H1 (cell line): ENCODE results near the gene REPS2. TPM values are rescaled to one million over a fixed set of nuclear protein-coding genes. Genes with fewer than 3 reads are reported as not detected.

ENCODE experiments used
- CTCF ChIA-PET: fragments of 300-600 bp; sonication (Branson Sonifier 250); formaldehyde crosslinking; loops from one replicate; lab custom pipeline; 2021; ENCODE audit not compliant: partially characterized antibody; lab: Charles Lee
- POLR2A ChIA-PET: fragments of 300-600 bp; sonication (Branson Sonifier 250); formaldehyde crosslinking; loops from one replicate; lab custom pipeline; 2021; ENCODE audit warnings: inconsistent platforms; ENCODE audit not compliant: partially characterized antibody; lab: Charles Lee
- DNase-seq, 2 experiments: peaks; one replicate each; pipeline versions ENCODE4 v3.0.0 to v3.0.0-alpha.2; 2010 to 2022; ENCODE audit warnings: low spot score in 2 of 2, low read depth in 1 of 2, mixed read lengths in 1 of 2
- FAIRE-seq: peaks from 2 replicates; lab custom pipeline; 2011; peaks lifted over from hg19 to GRCh38; lab: Jason Lieb, UNC
- H2AFZ ChIP-seq: 2 replicates; pipeline ENCODE4 v1.8.1; 2012; ENCODE audit warnings: low read length, inconsistent platforms
- H2AK5ac ChIP-seq: 2 replicates; pipeline ENCODE4 v1.6.1; 2013; ENCODE audit warnings: low read depth, low read length
- H2BK120ac ChIP-seq: replicated peaks from 2 replicates; pipeline ENCODE3; 2013; ENCODE audit warnings: low read depth, low read length, inconsistent platforms
- H2BK12ac ChIP-seq: 2 replicates; pipeline ENCODE4 v1.6.1; 2013; ENCODE audit warnings: low read depth, low read length
- H2BK15ac ChIP-seq: 2 replicates; pipeline ENCODE4 v1.6.1; 2013; ENCODE audit warnings: low read length
- H2BK20ac ChIP-seq: 2 replicates; pipeline ENCODE4 v1.6.1; 2013; ENCODE audit warnings: low read length
- H2BK5ac ChIP-seq: 2 replicates; pipeline ENCODE4 v1.6.1; 2013; ENCODE audit warnings: low read depth, low read length
- H3K14ac ChIP-seq: 2 replicates; pipeline ENCODE4 v1.6.1; 2013; ENCODE audit warnings: inconsistent platforms; ENCODE audit not compliant: insufficient read length
- H3K18ac ChIP-seq: 2 replicates; pipeline ENCODE4 v1.6.1; 2013; ENCODE audit warnings: low read length; ENCODE audit errors: extremely low read depth
- H3K23ac ChIP-seq: 2 replicates; pipeline ENCODE4 v1.6.1; 2013; ENCODE audit warnings: inconsistent platforms; ENCODE audit not compliant: insufficient read length
- H3K23me2 ChIP-seq: 2 replicates; pipeline ENCODE4 v1.6.1; 2013; ENCODE audit warnings: low read depth, low read length
- H3K27ac ChIP-seq: 2 replicates; pipeline ENCODE4 v1.6.1; 2011; ENCODE audit warnings: low read depth, low read length, inconsistent platforms
- H3K27me3 ChIP-seq, 4 experiments: replicated peaks in 1 of 4; 1 replicate in 1 of 4; 2 replicates in 3 of 4; pipeline versions ENCODE4 v1.6.1 to v1.8.1; 2011 to 2013; ENCODE audit warnings: low read length in 3 of 4, mild to moderate bottlenecking in 3 of 4, inconsistent platforms in 2 of 4, mixed read lengths in 2 of 4, moderate library complexity in 1 of 4; ENCODE audit not compliant: control insufficient read depth in 3 of 4, insufficient read depth in 3 of 4; ENCODE audit errors: extremely low read depth in 1 of 4
- H3K36me3 ChIP-seq, 4 experiments: 2 replicates each; pipeline versions ENCODE4 v1.6.1 to v1.8.1; 2011 to 2013; ENCODE audit warnings: mild to moderate bottlenecking in 4 of 4, low read length in 3 of 4, moderate library complexity in 2 of 4, control low read depth in 1 of 4, inconsistent platforms in 1 of 4; ENCODE audit not compliant: insufficient read depth in 4 of 4, control insufficient read depth in 2 of 4
- H3K4ac ChIP-seq: replicated peaks from 2 replicates; pipeline ENCODE3; 2013; ENCODE audit warnings: low read length, low read depth, mixed read lengths, inconsistent platforms; ENCODE audit not compliant: insufficient read length
- H3K4me1 ChIP-seq, 4 experiments: replicated peaks in 1 of 4; 1 replicate in 1 of 4; 2 replicates in 3 of 4; pipeline versions ENCODE4 v1.6.1 to v1.8.1; 2011 to 2013; ENCODE audit warnings: low read length in 3 of 4, inconsistent platforms in 2 of 4, mixed read lengths in 1 of 4; ENCODE audit not compliant: insufficient read depth in 4 of 4, control insufficient read depth in 3 of 4
- H3K4me2 ChIP-seq, 2 experiments: 2 replicates each; pipeline versions ENCODE4 v1.6.1 to v1.8.1; 2011 to 2013; ENCODE audit warnings: low read depth in 2 of 2, low read length in 2 of 2, control low read depth in 1 of 2, inconsistent platforms in 1 of 2, mild to moderate bottlenecking in 1 of 2; ENCODE audit not compliant: insufficient read depth in 1 of 2
- H3K4me3 ChIP-seq, 4 experiments: fragments of 200-600, 300-600 bp in 1 of 4; sonication (generic), shearing (Covaris generic), sonication (Bioruptor Twin) in 1 of 4; 2 replicates each; pipeline versions ENCODE4 v1.5.1 to v1.8.1; 2011 to 2016; ENCODE audit warnings: low read length in 4 of 4, low read depth in 3 of 4, control low read depth in 2 of 4, inconsistent platforms in 2 of 4, mild to moderate bottlenecking in 2 of 4, mixed read lengths in 1 of 4, moderate library complexity in 1 of 4; ENCODE audit not compliant: insufficient read depth in 2 of 4; ENCODE audit errors: extremely low read depth in 1 of 4
- H3K56ac ChIP-seq: replicated peaks from 2 replicates; pipeline ENCODE3; 2013; ENCODE audit warnings: low read depth, mild to moderate bottlenecking, mixed read lengths, low read length, inconsistent platforms; ENCODE audit not compliant: insufficient read length
- H3K79me1 ChIP-seq: 2 replicates; pipeline ENCODE4 v1.6.1; 2013; ENCODE audit warnings: low read depth, low read length, control low read depth
- H3K79me2 ChIP-seq, 2 experiments: 2 replicates each; pipeline versions ENCODE4 v1.6.1 to v1.8.1; 2012 to 2013; ENCODE audit warnings: low read length in 2 of 2, mild to moderate bottlenecking in 2 of 2, inconsistent platforms in 1 of 2; ENCODE audit not compliant: insufficient read depth in 2 of 2, control insufficient read depth in 1 of 2
- H3K9ac ChIP-seq, 4 experiments: replicated peaks in 1 of 4; 1 replicate in 1 of 4; 2 replicates in 3 of 4; pipeline versions ENCODE4 v1.6.1 to v1.8.1; 2011 to 2013; ENCODE audit warnings: low read depth in 3 of 4, low read length in 3 of 4, control low read depth in 2 of 4, mild to moderate bottlenecking in 2 of 4, moderate library complexity in 2 of 4, inconsistent platforms in 1 of 4; ENCODE audit errors: extremely low read depth in 1 of 4
- H3K9me3 ChIP-seq, 2 experiments: 2 replicates each; pipeline versions ENCODE4 v1.6.1 to v1.8.1; 2012 to 2013; ENCODE audit warnings: mild to moderate bottlenecking in 2 of 2, moderate library complexity in 2 of 2, control low read depth in 1 of 2, inconsistent platforms in 1 of 2, low read depth in 1 of 2, low read length in 1 of 2, mixed read lengths in 1 of 2; ENCODE audit not compliant: insufficient read depth in 2 of 2
- H4K20me1 ChIP-seq, 2 experiments: replicated peaks in 1 of 2; 2 replicates each; pipeline versions ENCODE3 to v1.8.1; 2011 to 2013; ENCODE audit warnings: inconsistent platforms in 2 of 2, low read length in 2 of 2, mild to moderate bottlenecking in 1 of 2; ENCODE audit not compliant: insufficient read depth in 2 of 2, control insufficient read depth in 1 of 2
- H4K5ac ChIP-seq: 2 replicates; pipeline ENCODE4 v1.6.1; 2013; ENCODE audit warnings: low read length, low read depth, mixed read lengths, inconsistent platforms; ENCODE audit not compliant: insufficient read length
- H4K8ac ChIP-seq: 2 replicates; pipeline ENCODE4 v1.8.0; 2013; ENCODE audit warnings: mild to moderate bottlenecking, moderate library complexity, low read length, inconsistent platforms; ENCODE audit not compliant: insufficient read depth; ENCODE audit errors: extremely low read depth
- H4K91ac ChIP-seq: replicated peaks from 2 replicates; pipeline ENCODE3; 2013; ENCODE audit warnings: low read length, mixed read lengths, inconsistent platforms; ENCODE audit not compliant: insufficient read length
- ATF3 ChIP-seq: IDR thresholded peaks from 2 replicates; pipeline ENCODE4 v1.6.1; 2011; ENCODE audit warnings: low read depth, mild to moderate bottlenecking, low read length; ENCODE audit not compliant: insufficient read depth
- CBX8 ChIP-seq: fragments of 300-800, 300-1000 bp; sonication (generic); IDR thresholded peaks from 2 replicates; pipeline ENCODE4 v1.7.1; 2016; ENCODE audit warnings: low read depth, low read length, borderline replicate concordance
- CEBPB ChIP-seq: IDR thresholded peaks from 2 replicates; pipeline ENCODE4 v1.6.1; 2012; ENCODE audit warnings: low read depth, low read length
- EP300 ChIP-seq, 2 experiments: IDR thresholded peaks; 1 replicate in 1 of 2; 2 replicates in 1 of 2; pipeline ENCODE4 v1.6.1; 2011 to 2012; ENCODE audit warnings: low read depth in 2 of 2, low read length in 2 of 2, mild to moderate bottlenecking in 2 of 2, borderline replicate concordance in 1 of 2, inconsistent platforms in 1 of 2, moderate library complexity in 1 of 2
- JUN ChIP-seq: IDR thresholded peaks from 2 replicates; pipeline ENCODE4 v1.6.1; 2011; ENCODE audit warnings: low read depth, mild to moderate bottlenecking, improper control_type of control experiment, low read length
- NANOG ChIP-seq: IDR thresholded peaks from 2 replicates; pipeline ENCODE4 v1.6.1; 2011; ENCODE audit warnings: low read length, low read depth, mild to moderate bottlenecking, inconsistent platforms; ENCODE audit not compliant: insufficient read depth, poor library complexity, severe bottlenecking
- RFX5 ChIP-seq: IDR thresholded peaks from 2 replicates; pipeline ENCODE4 v1.6.1; 2011; ENCODE audit warnings: low read depth, low read length, improper control_type of control experiment, borderline replicate concordance
- WGBS, 2 experiments: shearing (Covaris generic) in 1 of 2; methylation state at CpG; one replicate each; pipeline versions ENCODE4 v1.1.6 to v1.1.7; 2013 to 2015; ENCODE audit warnings: low lambda C conversion rate in 2 of 2, mixed read lengths in 2 of 2, inconsistent platforms in 1 of 2, low coverage in 1 of 2, missing lambda C conversion rate in 1 of 2; ENCODE audit not compliant: insufficient replicate concordance in 2 of 2, insufficient coverage in 1 of 2, insufficient read length in 1 of 2; ENCODE audit errors: extremely low coverage in 1 of 2, missing lambda C conversion rate in 1 of 2; 5-methylcytosine and 5-hydroxymethylcytosine counted together
- polyA plus RNA-seq, 7 experiments: library from polyadenylated mRNA; depleted of rRNA in 3 of 7; stranded (reverse) in 5 of 7; unstranded in 2 of 7; fragments of >200 nt in 5 of 7; fragments of 200-250 nt in 2 of 7; gene quantifications; 1 replicate in 5 of 7; 2 replicates in 1 of 7; 4 replicates in 1 of 7; pipeline versions ENCODE4 v1.2.1 to v1.2.3, GENCODE V29; 2011 to 2013; ENCODE audit warnings: missing spikeins in 2 of 7, mixed read lengths in 2 of 7
- total RNA-seq: library from RNA; stranded (reverse); fragmentation: NEBNext Ultra II Directional; extraction: Animal tissue kit (Norgen Biotek cat#: 25700); gene quantifications from 2 replicates; pipeline ENCODE4 v1.2.1, GENCODE V29; 2021

REPS2 gene
- total and polyA plus RNA-seq, 2 of the 8 experiments (the other 6 are each of a cell fraction or from before 2014, with no cell fraction given): 0.79 to 4.3 TPM

- H3K36me3 ChIP-seq: no peaks in the 10 kb centered on the region
- H3K4me2 ChIP-seq: no peak overlapping the region
- no peak overlapping the region for H3K4ac ChIP-seq
- H3K4me1 ChIP-seq: no peaks in the 10 kb centered on the region
- H2AK5ac ChIP-seq: no peak overlapping the region
- H2BK12ac ChIP-seq: no peak overlapping the region
- no peaks in the 10 kb centered on the region for H4K20me1 ChIP-seq
- H3K23ac ChIP-seq: no peak overlapping the region
- no peaks in the 10 kb centered on the region for H3K23me2 ChIP-seq
- TF ChIP-seq CBX8 (no peak), NANOG (no peak), ATF3 (no peak), RFX5 (no peak), CEBPB (no peak), JUN (no peak), EP300 (IDR thresholded peaks at IDR 0.05; ENCODE audit: borderline replicate concordance in 1 of 2, low read depth in 2 of 2, low read length in 2 of 2) (no peak)
- no peak overlapping the region for H4K91ac ChIP-seq
- ChIA-PET POLR2A (no interaction called here), CTCF (interaction anchor here (0.6 to 2.2 kb wide), 16 partner anchors 8 to 531 kb away, joined by 3 to 6 read pairs (median 3); no protein-coding TSS in a partner anchor)
- no peak overlapping the region for H2BK5ac ChIP-seq
- no peak overlapping the region for H2AFZ ChIP-seq
- no peak for FAIRE-seq
- no peak overlapping the region for H3K56ac ChIP-seq
- no peak overlapping the region for H3K4me3 ChIP-seq
- no peak overlapping the region for H3K9ac ChIP-seq
- 86% methylated on average over 6 of the region's 6 CpGs; no CpG with 5 or more reads in 1 of the 2 experiments for WGBS, 2 experiments
- no peaks in the 10 kb centered on the region for H3K79me1 ChIP-seq
- no peak overlapping the region for H2BK20ac ChIP-seq
- H4K5ac ChIP-seq: no peak overlapping the region
- H3K14ac ChIP-seq: no peak overlapping the region
- H3K27me3 ChIP-seq: no peaks in the 10 kb centered on the region
- H3K9me3 ChIP-seq: no peaks in the 10 kb centered on the region
- H4K8ac ChIP-seq: no peak overlapping the region
- no peak overlapping the region for H2BK15ac ChIP-seq
- H3K79me2 ChIP-seq: no peaks in the 10 kb centered on the region
- no peak for DNase-seq
- H2BK120ac ChIP-seq: no peak overlapping the region
- no peak overlapping the region for H3K27ac ChIP-seq
- H3K18ac ChIP-seq: no peak overlapping the region
These were observed 174.4 kb downstream of the REPS2 start for GRCh38 chrX:17120816-17121215.
